Gastrocnemius medialis (tissue), 4 donors: ENCODE data around the gene UTP4. TPM values are rescaled to one million over a fixed set of nuclear protein-coding genes. Genes with fewer than 3 reads are reported as not detected.

ENCODE experiments used
- ATAC-seq, 2 donors: fragments of 150-250 bp; one replicate each; pipeline ENCODE4 v1.9.1; 2016
- DNase-seq, 2 donors: peaks; one replicate each; pipeline ENCODE4 v3.0.0-alpha.2; 2019
- H3K27ac ChIP-seq, 4 donors: fragments of 200-600 bp; sonication (generic); 1 replicate in 1 of 4; 2 replicates in 3 of 4; pipeline ENCODE4 v1.5.1; 2016 to 2018; ENCODE audit warnings: mild to moderate bottlenecking in 2 of 4, moderate library complexity in 1 of 4
- H3K27me3 ChIP-seq, 3 donors: fragments of 200-600 bp; sonication (generic) in 2 of 3; 1 replicate in 1 of 3; 2 replicates in 2 of 3; pipeline versions ENCODE4 v1.5.1 to v1.6.0; 2016 to 2019; ENCODE audit warnings: mild to moderate bottlenecking in 1 of 3, moderate library complexity in 1 of 3
- H3K36me3 ChIP-seq, 2 donors: fragments of 200-600 bp; sonication (generic) in 1 of 2; one replicate each; pipeline ENCODE4 v1.5.1; 2017 to 2018
- H3K4me1 ChIP-seq, 2 donors: fragments of 200-600 bp; sonication (generic) in 1 of 2; one replicate each; pipeline ENCODE4 v1.5.1; 2016 to 2017; ENCODE audit warnings: mild to moderate bottlenecking in 2 of 2
- H3K4me3 ChIP-seq, 4 donors: fragments of 200-600 bp; sonication (generic) in 3 of 4; 1 replicate in 1 of 4; 2 replicates in 3 of 4; pipeline ENCODE4 v1.5.1; 2016 to 2019; ENCODE audit warnings: mild to moderate bottlenecking in 2 of 4
- H3K9me3 ChIP-seq, 3 donors: fragments of 200-600 bp; sonication (generic) in 2 of 3; 1 replicate in 1 of 3; 2 replicates in 2 of 3; pipeline ENCODE4 v1.5.1; 2016 to 2019
- POLR2A ChIP-seq, 2 donors: fragments of 450-650 bp; IDR thresholded peaks; one replicate each; pipeline ENCODE4 v1.6.1; 2017; ENCODE audit warnings: antibody characterized with exemption in 2 of 2, mild to moderate bottlenecking in 2 of 2, moderate library complexity in 2 of 2
- in situ Hi-C, 4 donors: fragments of 200-750 bp; cut with MboI; loops; one replicate each; pipeline versions ENCODE4 v1.15.0 to v1.8.0; 2017; ENCODE audit warnings: low sequenced_read_pairs in 4 of 4
- intact Hi-C: fragments of 100-400 bp; cut with DNase I; formaldehyde crosslinking; loops from one replicate; pipeline ENCODE4 v1.15.1; 2023; ENCODE audit warnings: low total_unique reads
- total RNA-seq, 4 donors: library from RNA; depleted of rRNA; stranded (reverse); fragments of >200 nt; gene quantifications; one replicate each; pipeline versions ENCODE4 v1.1.0 to v1.2.3, GENCODE V29; 2016
- TF ChIP-seq, protein P1 (sequence below), 5 experiments: fragments of 450-650 bp in 3 of 5; fragments of 200-600 bp in 2 of 5; sonication (generic) in 2 of 5; IDR thresholded peaks in 4 of 5; conservative IDR thresholded peaks in 1 of 5; 1 replicate in 4 of 5; 2 replicates in 1 of 5; pipeline ENCODE4 v1.5.1; 2016 to 2019; ENCODE audit warnings: antibody characterized with exemption in 5 of 5, mild to moderate bottlenecking in 3 of 5, moderate library complexity in 3 of 5

Gene UTP4
- 10 to 100 TPM; 33.1 to 44.2 (median 35.5) TPM for total RNA-seq

DNA sequence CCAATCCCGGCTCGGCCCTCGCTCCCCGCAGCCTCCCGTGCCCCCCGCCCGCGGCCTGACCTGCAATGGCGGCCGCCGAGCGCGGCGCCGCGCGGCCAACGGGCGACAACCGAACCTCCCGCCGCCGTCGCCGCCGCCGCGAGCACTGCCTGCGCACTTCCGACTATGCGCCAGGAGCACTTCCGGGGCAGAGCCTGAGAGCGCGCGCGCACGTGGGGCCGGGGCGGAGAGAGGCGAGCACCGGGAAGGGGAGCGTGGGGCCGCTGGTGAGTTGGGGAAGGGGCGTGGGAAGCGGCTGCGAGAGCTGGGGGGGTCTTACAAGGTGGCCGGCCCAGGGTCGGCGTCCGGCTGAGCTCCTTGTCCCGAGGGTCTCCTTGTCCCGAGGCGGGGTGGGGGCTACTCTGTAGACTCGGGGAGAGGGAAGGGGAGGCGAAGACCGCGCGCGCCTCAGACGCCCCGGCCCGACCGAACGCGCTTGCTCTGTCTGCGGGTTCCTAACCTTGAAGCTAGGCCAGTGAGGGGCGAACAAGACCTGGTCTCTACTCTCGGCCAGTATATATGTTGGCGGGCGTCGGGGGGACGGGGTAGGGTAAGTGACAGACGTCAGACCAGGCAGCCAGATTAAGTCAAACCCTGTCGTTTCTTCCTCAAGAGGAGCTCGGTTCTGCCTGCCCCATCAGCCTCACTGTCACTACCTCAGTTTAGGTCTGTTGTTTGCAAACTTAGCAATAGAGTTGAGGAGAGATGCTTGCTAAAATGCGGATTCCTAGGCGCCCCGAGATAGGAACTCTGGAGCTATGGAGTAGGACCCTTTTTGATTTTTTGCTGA is at the start of gene UTP4, which contains the start of gene CHTF8:
Gene UTP4 (plus strand): TSS at position 226 of the 829 bp plus-strand sequence. CDS start 811 bp downstream, outside the sequence.
Gene CHTF8 (minus strand): TSS at position 165 of the 829 bp plus-strand sequence. CDS start 11,130 bp downstream, outside the sequence.
- peaks cover 26 to 29% of the 10 kb centered on the region in 2 donors for H3K4me1 ChIP-seq
- peak; percentile 72 to 82 for DNase-seq
- peak; percentile 95 to 97 for ATAC-seq
- H3K27ac ChIP-seq = peak within 1 kb of the TSS; percentile 86 to 94 (median 92)
- in situ Hi-C loops (no loop called here), intact Hi-C loops (loop anchor here (1.0 to 5.0 kb wide), 4 partner anchors 40 to 605 kb away; partner anchors contain the start of genes NFAT5 and SNTB2)
- H3K9me3 ChIP-seq = no peaks in the 10 kb centered on the region
- H3K36me3 ChIP-seq = peaks cover 0 to 11% of the 10 kb centered on the region in 2 donors
- TF ChIP-seq, protein P1, sequence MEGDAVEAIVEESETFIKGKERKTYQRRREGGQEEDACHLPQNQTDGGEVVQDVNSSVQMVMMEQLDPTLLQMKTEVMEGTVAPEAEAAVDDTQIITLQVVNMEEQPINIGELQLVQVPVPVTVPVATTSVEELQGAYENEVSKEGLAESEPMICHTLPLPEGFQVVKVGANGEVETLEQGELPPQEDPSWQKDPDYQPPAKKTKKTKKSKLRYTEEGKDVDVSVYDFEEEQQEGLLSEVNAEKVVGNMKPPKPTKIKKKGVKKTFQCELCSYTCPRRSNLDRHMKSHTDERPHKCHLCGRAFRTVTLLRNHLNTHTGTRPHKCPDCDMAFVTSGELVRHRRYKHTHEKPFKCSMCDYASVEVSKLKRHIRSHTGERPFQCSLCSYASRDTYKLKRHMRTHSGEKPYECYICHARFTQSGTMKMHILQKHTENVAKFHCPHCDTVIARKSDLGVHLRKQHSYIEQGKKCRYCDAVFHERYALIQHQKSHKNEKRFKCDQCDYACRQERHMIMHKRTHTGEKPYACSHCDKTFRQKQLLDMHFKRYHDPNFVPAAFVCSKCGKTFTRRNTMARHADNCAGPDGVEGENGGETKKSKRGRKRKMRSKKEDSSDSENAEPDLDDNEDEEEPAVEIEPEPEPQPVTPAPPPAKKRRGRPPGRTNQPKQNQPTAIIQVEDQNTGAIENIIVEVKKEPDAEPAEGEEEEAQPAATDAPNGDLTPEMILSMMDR (IDR thresholded peaks at IDR 0.05 in 4 of 5, conservative IDR thresholded peaks at IDR 0.05 in 1 of 5) = no peak
- TF ChIP-seq POLR2A (IDR thresholded peaks at IDR 0.05) = peak; percentile 97 to 98
- no peaks in the 10 kb centered on the region for H3K27me3 ChIP-seq
- peak within 1 kb of the TSS; percentile 79 to 97 (median 86) for H3K4me3 ChIP-seq

DNA sequence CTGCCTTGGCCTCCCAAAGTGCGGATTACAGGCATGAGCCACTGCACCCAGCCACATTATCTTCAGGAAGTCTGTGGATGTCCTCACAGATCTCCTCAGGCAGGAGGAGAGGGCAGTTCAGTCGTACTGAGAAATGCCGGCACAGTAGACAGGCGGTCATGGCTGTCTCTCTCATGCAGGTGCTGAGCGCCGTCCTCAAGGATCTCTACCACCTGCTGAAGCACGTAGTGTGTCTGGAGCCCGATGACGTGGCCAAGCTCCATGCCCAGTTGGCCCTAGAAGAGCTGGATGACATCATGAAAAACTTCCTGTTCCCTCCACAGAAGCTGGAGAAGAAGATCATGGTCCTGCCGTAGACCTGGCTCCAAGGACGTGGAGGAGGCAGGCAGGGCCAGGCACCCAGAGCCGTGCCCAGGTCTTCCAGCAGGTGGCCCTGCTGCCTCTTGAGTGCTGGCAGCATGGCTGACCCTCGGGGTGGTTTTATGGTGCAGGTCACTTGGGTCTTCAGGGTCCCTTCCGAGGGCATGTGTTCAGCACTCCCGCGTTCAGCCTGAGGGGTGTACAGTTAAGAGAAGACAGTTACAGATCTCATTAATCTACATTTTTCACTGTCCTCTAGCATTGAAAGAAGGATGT is 49.0 kb upstream of the UTP4 start:
- Histone ChIP-seq H3K36me3 (peaks cover 0 to 10% of the 10 kb centered on the region in 2 donors), H3K4me3 (no peak overlapping the region), H3K27ac (no peak overlapping the region), H3K4me1 (no peaks in the 10 kb centered on the region), H3K27me3 (no peaks in the 10 kb centered on the region), H3K9me3 (no peaks in the 10 kb centered on the region)
- no peak for ATAC-seq
- in situ Hi-C loops = no loop called here
- no peak for TF ChIP-seq POLR2A (IDR thresholded peaks at IDR 0.05)
- TF ChIP-seq, protein P1 (IDR thresholded peaks at IDR 0.05 in 4 of 5, conservative IDR thresholded peaks at IDR 0.05 in 1 of 5) = peak in 1 of 5 experiments; percentile 15
- DNase-seq = no peak
- intact Hi-C loops = no loop called here

DNA sequence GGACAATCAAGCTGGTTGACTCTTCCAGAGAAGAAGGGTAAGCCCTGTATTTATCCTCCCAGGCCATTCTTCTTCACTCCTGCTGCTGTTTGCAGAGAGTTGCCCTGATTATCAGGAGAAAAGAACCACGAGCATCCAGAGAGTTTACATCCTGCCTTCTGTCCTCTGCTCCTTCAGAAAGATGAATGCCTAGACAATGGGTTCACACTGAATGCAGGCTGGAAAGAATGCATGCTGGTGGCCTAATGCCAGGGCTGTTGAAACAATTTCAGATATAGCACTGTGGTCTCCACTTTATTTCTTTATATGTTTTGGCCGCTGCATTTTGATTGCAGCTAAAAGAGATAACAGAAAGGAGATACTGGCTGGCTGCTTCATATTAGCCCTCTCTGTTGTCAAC is 48.2 kb upstream of the UTP4 start:
- no peak for TF ChIP-seq POLR2A (IDR thresholded peaks at IDR 0.05)
- TF ChIP-seq, protein P1 (IDR thresholded peaks at IDR 0.05 in 4 of 5, conservative IDR thresholded peaks at IDR 0.05 in 1 of 5) = no peak
- no peak for DNase-seq
- intact Hi-C loops (no loop called here), in situ Hi-C loops (no loop called here)
- Histone ChIP-seq H3K27ac (no peak overlapping the region), H3K4me3 (no peak overlapping the region), H3K27me3 (no peaks in the 10 kb centered on the region), H3K36me3 (peaks cover 0 to 10% of the 10 kb centered on the region in 2 donors), H3K4me1 (no peaks in the 10 kb centered on the region), H3K9me3 (no peaks in the 10 kb centered on the region)
- ATAC-seq = no peak

DNA sequence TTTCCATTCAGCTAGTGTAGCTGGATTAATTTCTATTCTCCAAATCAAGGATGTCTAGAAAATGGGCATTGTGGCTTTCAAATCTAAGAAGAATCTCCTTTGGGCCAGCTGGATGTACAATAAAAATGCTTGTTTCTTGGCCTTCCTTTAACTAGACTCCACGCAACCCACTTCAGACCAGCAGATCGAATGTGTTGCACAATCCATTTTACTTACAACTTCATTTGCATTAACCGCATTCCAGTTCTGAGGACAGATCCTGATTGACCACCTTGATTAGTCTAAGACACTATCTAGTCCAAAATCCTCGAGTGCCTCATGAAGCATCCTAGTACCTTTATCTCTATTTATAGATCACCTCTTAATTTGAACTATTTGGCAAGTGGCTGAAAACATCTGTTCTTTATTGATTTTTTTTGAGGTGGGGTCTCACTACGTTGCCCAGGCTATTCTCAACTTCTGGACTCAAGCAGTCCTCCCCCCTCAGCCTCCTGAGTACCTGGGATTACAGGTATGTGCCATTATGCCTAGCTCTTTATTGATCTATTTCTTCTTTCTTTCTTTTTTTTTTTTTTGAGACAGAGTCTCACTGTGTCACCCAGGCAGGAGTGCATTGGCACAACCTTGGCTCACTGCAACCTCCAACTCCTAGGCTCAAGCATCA is 47.3 kb upstream of the UTP4 start:
- TF ChIP-seq POLR2A (IDR thresholded peaks at IDR 0.05) = no peak
- TF ChIP-seq, protein P1 (IDR thresholded peaks at IDR 0.05 in 4 of 5, conservative IDR thresholded peaks at IDR 0.05 in 1 of 5) = no peak
- Histone ChIP-seq H3K36me3 (peaks cover 0 to 10% of the 10 kb centered on the region in 2 donors), H3K9me3 (no peaks in the 10 kb centered on the region), H3K27ac (no peak overlapping the region), H3K4me3 (no peak overlapping the region), H3K27me3 (no peaks in the 10 kb centered on the region), H3K4me1 (no peaks in the 10 kb centered on the region)
- ATAC-seq (no peak), DNase-seq (no peak)
- in situ Hi-C loops = no loop called here
- intact Hi-C loops = no loop called here
